GM12891 (cell line): Measurements from ENCODE around the gene ZNF407.

ENCODE experiments used
- PAX5 ChIP-seq: IDR thresholded peaks from 2 replicates; pipeline ENCODE4 v1.6.1; 2011; ENCODE audit warnings: low read length, moderate library complexity, mild to moderate bottlenecking; ENCODE audit not compliant: insufficient read depth, severe bottlenecking
- POLR2A ChIP-seq: IDR thresholded peaks from 2 replicates; pipeline ENCODE4 v1.6.1; 2011; ENCODE audit warnings: low read depth, low read length, control low read depth
- POLR2AphosphoS5 ChIP-seq: IDR thresholded peaks from 2 replicates; pipeline ENCODE4 v1.6.1; 2011; ENCODE audit warnings: low read depth, low read length, control low read depth
- TAF1 ChIP-seq: IDR thresholded peaks from 2 replicates; pipeline ENCODE4 v1.6.1; 2011; ENCODE audit warnings: low read depth, low read length, control low read depth

GRCh38 chr18:74610860-74611259, 13.2 kb downstream of the ZNF407 start:
- TF ChIP-seq POLR2A (no peak), POLR2AphosphoS5 (no peak), TAF1 (no peak), PAX5 (no peak)
